ENCODE data around the gene COLEC11.

GRCh38 chr2:3563521-3563976 is 31.4 kb upstream of the COLEC11 start:
- TF ChIP-seq CTCF (IDR thresholded peaks at IDR 0.05; ENCODE audit: poor library complexity) (no peak), EZH2phosphoT487 (IDR thresholded peaks at IDR 0.05; ENCODE audit: low read depth, severe bottlenecking, unreplicated experiment) (no peak), EZH2 (IDR thresholded peaks at IDR 0.05; ENCODE audit: borderline replicate concordance) (no peak)

All from hepatocyte (in vitro differentiated cells).